GM15510 (cell line): ENCODE data around the gene OLFML2B.

Source experiments
- POLR2A ChIP-seq: IDR thresholded peaks from 3 replicates; pipeline ENCODE4 v1.6.1; 2011; ENCODE audit warnings: borderline replicate concordance; ENCODE audit not compliant: insufficient read length; ENCODE audit errors: extremely low read depth

Gene OLFML2B

GRCh38 chr1:162019006-162019405 lies 4.7 kb downstream of the OLFML2B start:
- no peak for TF ChIP-seq POLR2A

GRCh38 chr1:162018418-162018817 lies 5.3 kb downstream of the OLFML2B start:
- no peak for TF ChIP-seq POLR2A

GRCh38 chr1:162016631-162017030 lies 7.0 kb downstream of the OLFML2B start:
- TF ChIP-seq POLR2A: no peak

- no peak for TF ChIP-seq POLR2A
Observed at GRCh38 chr1:162015196-162015595, 8.5 kb downstream of the OLFML2B start.

GRCh38 chr1:162014202-162014601 lies 9.5 kb downstream of the OLFML2B start:
- no peak for TF ChIP-seq POLR2A

GRCh38 chr1:162013289-162013688 lies 10.4 kb downstream of the OLFML2B start:
- TF ChIP-seq POLR2A: no peak

GRCh38 chr1:162011337-162012012 lies 12.2 kb downstream of the OLFML2B start:
- no peak for TF ChIP-seq POLR2A

- no peak for TF ChIP-seq POLR2A
Observed at GRCh38 chr1:162010175-162010506, 13.5 kb downstream of the OLFML2B start.

- TF ChIP-seq POLR2A: no peak
Observed at GRCh38 chr1:162009501-162010174, 14.0 kb downstream of the OLFML2B start.

- no peak for TF ChIP-seq POLR2A
Observed at GRCh38 chr1:162008799-162009198, 14.9 kb downstream of the OLFML2B start.

- TF ChIP-seq POLR2A: no peak
Observed at GRCh38 chr1:162007466-162007865, 16.2 kb downstream of the OLFML2B start.

- TF ChIP-seq POLR2A: no peak
Observed at GRCh38 chr1:162006081-162006480, 17.6 kb downstream of the OLFML2B start.

GRCh38 chr1:162004441-162004950 lies 19.2 kb downstream of the OLFML2B start:
- no peak for TF ChIP-seq POLR2A

GRCh38 chr1:162003830-162004215 lies 19.8 kb downstream of the OLFML2B start:
- TF ChIP-seq POLR2A: no peak

GRCh38 chr1:162003061-162003829 lies 20.4 kb downstream of the OLFML2B start:
- no peak for TF ChIP-seq POLR2A
